8988T (cell line): Measurements from ENCODE around the gene SLC6A2.
"Not testable (repeated sequence)": the region's sequence is repeated elsewhere in the genome, so short reads cannot be mapped to it uniquely, and the experiment has no call there.

ENCODE experiments used
- DNase-seq: peaks from one replicate; pipeline ENCODE4 v3.0.0; 2011

SLC6A2 gene

DNA sequence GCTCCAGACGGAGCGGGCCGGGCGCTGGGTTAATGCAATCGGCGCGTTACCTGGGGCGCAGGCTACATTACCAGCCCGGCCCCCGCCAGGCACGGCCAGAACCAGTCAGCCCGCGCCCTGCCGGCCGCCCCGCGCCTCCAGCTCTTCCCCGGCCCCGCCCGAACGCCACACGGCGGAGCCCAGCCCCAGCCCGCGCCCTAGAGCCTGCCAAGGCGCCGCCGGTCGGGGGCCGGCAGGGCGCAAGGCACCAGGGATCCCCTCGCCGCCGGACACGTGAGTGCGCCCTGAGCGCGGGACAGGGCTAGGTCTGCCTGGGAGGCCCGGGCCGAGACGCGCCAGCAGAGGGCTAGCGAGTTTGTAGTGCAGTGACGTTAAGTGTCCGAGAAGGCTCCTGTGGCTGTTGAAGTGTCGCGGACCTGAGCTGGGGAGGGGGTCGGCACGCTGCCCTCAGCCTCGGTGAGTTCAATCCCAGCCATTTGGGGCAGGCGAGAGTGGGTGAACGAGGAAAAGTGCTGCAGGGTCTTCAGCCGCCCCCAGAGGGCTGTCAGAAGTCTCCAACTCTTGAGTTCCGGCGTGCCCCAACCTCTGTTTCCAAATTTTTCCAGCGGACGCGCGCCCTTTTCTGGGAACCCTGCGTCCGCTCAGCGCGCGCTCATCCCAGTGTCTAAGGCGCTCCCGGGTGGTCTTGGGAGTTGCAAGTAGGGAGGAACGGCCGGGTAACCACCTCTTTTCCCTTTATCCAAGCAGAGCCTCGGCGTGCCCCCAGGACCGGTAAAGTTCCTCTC is at the start of gene SLC6A2:
SLC6A2 (plus strand) TSS at position 92 of the 785 bp plus-strand sequence. CDS start 707 bp downstream, outside the sequence.
- DNase-seq, result no peak

DNA sequence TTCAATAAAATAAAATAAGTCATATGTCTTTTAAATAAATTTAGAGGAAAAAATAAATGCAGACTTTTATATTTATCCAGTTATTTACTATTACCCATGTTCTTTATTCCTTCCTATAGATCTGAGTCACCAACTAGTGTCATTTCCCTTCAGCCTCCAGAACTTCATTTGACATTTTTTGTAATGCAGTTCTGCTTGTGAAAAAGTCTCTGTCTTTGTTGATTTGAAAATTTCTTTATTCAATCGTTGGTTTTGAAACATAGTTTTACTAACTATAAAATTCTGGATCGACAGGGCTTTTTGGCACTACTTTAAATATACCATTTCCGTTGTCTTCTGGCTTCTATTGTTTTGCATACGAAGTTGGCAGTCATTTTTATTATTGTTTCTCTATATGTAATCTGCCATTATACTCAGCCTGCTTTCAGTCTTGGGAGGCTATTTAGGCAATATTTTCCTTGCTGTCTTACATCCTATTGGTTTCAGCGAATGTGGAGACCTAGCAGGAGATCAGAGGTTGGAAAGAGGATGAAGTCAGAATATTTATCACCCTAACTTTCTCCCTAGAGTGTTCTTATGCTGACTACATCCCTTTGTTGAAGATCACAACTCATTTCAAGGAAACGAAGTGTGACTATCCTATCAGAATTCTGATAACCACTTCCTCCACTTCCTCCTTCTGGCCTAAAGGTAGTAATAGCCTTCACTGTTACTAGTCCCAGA is 42.0 kb upstream of the SLC6A2 start:
- DNase-seq, result no peak

DNA sequence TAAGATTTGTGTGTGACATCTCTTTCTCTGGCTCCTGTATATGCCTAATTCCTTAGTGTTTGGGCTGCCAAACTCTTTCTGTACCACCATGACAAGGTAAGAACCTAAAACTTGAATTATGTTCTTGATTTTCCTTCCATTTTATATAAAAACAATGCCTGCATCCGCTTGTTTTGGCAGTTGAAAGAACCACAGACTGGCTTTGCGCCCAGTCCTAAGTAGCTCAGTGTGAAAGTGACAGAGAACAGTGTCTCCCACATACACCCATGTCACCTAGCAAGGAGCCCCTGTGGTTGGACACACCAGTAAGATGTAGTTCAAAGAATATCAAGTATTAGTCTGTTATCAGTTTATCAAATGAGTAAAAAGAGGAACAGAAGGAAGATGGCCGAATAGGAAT is 40.7 kb upstream of the SLC6A2 start:
- DNase-seq, result no peak

DNA sequence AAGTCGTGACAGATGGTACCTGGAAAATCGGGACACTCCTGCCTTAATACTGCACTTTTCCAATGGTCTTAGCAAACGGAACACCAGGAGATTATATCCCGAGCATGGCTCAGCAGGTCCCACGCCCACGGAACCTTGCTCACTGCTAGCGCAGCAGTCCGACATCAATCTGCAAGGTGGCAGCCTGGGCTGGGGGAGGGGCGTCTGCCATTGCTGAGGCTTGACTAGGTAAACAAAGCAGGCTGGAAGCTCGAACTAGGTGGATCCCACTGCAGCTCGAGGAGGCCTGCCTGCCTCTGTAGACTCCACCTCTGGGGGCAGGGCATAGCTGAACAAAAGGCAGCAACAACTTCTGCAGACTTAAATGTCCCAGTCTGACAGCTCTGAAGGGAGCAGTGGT is 40.1 kb upstream of the SLC6A2 start:
- not testable (repeated sequence) for DNase-seq

DNA sequence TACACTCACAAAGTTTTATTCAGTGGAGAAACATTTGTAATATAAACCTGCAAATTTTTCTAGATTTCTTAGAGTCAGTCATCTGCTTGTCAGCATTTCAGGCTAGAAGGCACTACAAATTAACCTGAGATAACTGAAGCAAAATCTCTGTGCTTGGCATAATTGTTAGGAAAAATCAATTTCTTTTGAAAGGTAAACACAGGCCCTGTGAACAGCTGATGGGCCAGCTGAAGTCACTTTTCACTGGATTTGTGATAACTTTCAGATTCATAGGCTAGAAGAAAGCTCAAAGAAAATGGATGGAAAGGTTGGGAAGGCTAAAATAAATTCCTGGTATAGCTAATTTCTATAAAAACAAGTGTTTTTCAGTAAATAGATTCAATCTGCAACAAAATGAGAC is 34.0 kb upstream of the SLC6A2 start:
- DNase-seq, result no peak

DNA sequence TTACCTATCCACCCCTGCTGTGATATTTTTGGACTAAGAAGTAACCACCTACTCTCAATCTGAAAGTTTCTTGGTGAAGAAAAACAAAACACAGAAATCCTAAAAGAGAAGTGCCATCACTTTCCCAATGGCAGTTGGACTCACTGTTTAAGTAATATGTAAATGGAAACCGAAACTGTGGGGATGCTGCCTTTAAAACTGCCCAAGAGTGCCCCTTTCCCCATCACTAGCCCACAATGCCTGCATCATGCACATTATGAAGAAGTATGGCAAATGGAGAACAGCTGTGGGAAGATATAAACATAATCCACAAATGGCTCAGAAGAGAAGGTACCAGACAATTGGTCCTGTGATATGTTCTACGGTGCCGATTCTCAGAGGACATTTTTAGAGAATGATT is 33.5 kb upstream of the SLC6A2 start:
- DNase-seq, result no peak

DNA sequence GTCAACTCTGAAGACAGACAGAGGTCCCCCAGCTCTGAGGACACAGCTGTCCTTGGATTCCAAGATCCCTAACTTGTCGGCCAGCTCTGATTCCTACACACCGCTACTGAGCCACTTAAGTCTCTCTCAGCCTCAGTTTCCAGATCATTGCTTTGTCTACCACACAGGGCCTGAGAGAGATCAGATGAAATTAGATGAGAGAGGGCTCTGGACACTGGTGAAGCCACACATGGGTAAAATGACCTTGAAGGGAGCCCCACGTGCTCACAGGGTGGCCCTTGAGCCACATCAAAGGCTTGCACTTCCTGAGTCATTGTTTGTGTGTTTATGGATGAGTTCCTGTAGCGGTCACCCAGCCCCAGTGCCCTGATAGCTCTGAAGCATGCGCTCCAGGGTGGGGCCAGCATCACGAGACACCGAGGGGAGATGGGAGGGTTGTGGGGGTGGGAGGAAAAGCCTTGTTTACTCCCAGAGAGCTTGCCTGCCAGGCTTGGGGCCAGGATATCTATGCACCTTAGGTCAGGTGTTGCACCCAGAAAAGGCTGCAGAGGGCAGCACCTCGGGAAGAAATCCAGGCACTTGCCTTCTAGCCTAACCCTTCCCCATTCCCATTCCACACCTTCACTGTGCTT is 32.7 kb upstream of the SLC6A2 start:
- DNase-seq, result no peak

DNA sequence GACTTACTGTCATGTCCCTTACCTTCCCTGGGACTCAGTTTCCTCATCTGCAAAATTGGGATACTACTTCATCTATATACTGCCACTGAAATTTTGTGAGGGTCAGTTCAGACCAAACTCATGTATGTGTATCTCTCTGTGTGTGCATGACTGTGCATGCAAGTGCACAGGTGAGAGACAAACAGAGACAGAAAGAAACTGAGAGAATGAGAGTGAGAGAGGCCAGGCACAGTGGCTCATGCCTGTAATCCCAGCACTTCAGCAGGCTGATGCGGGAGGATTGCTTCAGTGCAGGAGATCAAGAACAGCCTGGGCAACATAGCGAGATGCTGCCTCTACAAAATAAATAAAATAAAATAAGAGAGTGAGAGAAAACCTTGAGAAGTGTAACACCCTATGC is 32.1 kb upstream of the SLC6A2 start:
- DNase-seq, result no peak

DNA sequence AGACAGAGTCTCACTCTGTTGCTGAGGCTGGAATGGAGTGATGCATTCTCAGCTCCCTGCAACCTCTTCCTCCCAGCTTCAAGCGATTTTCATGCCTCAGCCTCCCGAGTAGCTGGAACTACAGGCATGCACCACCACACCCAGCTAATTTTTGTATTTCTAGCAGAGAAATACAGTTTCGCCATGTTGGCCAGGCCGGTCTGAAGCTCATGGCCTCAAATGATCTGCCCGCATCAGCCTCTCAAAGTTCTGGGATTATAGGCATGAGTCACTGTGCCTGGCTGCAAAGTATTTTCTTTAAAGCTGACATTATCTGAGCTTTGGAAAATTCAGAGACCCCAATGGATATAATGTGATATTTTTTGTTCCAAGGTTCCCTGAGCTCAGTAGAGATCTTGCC is 31.1 kb upstream of the SLC6A2 start:
- DNase-seq, result no peak

DNA sequence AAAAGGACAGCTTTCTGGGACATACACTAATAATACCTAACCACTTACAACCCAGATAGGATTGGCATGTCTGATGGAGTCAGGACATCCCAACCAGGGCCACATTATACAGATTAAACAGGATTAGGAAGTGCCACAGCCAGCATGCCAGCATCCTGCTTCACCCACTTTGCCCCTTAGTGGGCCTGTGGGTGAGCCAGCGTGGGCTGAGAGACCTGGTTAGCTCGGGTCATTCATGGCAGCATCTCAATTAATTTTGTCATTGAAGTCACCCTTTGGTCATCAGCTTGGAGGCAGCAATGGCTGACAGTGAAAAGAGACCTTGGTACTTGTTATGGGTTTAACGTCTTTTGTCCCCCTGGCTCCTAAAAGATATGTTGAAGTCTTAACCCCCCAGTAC is 29.9 kb upstream of the SLC6A2 start:
- no peak for DNase-seq

DNA sequence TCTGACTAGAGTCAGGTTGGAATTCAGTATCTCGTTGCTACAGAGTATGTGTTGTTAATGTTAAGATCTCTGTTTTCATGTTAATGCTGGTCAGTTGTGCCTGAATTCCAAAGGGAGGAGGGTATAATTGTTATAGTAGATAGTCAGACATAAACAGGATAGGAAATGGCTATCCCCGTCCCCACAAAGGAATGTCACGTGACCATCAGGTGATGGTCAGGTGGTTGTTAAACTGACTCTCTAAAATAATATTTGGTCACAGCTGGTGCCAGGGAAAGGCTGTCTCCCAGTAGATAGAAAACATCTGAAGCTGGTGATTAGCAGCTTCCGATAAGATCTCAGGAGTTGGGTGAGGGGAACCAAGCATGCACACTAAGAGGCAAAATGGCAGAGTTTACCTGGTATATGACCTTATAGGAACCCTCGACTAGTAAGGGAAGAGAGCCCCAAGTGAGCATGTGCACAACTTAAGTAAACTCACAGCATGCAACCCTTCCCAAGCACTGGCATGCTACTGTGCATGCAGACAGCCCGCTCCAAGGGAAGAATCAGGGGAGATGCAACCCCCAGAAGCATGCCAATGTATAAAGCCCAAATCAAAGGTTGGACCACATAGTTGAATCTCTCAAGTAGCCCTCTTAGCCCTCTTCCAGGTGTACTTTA is 27.4 kb upstream of the SLC6A2 start:
- no peak for DNase-seq

DNA sequence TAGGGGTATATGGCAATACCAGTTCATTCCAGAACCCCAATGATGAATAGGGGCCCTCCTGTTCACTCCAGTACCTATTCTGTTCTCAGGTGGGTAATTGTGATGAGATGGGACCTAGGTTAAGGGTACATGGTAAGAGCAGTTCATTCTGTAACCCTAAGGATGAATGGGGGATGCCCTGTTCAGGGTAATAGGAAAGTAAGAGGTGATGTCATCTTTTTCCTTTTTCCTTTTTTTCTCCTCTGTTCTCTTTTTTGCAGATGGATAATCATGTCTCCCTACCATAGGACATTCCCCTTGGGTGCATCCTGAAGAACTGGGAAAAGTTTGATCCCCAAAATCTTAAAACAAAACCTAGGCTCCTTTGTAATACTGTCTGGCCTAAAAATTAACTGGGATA is 25.0 kb upstream of the SLC6A2 start:
- DNase-seq, result no peak

DNA sequence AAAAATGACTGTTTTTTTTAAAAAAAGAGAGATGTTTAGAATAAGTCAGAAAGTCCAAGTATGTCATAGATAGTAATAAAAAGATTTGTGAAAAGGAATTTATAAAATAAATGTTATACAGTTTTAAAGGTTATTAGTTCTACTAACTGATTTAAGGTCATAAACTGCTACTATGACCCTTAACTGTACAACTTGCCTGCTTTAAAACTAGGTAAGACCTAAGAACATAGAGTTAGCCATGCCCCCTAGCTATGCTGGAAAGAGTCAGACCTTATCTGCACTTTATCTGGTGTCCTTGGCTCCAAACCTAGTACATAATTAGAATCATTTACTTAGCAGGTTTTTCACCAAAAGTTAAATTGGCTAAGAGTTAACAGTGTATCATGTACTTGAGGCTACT is 23.5 kb upstream of the SLC6A2 start:
- no peak for DNase-seq

DNA sequence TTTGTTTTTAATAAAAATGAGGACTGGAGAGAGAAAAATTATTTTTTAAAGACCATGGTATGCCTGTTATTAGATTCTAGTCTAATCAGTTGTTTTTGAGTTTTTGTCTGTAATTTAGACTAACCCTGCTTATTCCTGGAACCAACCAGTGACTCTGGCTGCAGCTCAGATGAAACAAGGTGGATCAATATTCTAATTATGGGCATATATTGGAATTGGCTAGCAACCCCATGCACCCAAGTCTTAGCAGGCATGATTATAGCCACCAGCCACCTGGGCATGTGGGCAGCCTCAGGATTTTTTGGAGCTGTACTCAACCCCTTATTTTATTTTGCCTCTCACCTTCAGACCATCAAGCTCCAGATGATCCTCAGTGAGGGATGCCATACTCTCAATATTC is 21.6 kb upstream of the SLC6A2 start:
- DNase-seq, result no peak

DNA sequence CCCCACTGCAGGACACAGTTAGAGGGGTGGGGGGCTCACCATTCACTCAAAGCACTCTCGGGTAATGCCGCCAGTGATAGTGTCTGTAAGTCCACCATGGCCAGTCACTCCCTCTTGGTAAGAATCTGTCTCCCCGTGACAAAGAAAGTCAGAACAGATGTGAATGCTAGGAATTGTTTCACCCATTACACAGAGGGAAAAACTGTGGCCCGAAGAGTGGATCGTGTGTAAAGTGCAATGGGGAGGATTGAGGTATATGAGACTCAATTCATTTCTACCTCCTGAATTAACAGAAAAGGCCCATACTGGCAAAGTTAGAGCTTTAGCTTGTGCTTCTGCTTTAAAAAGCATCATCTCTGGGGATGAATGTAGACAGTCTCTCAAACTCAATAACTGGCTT is 17.5 kb upstream of the SLC6A2 start:
- DNase-seq, result no peak

DNA sequence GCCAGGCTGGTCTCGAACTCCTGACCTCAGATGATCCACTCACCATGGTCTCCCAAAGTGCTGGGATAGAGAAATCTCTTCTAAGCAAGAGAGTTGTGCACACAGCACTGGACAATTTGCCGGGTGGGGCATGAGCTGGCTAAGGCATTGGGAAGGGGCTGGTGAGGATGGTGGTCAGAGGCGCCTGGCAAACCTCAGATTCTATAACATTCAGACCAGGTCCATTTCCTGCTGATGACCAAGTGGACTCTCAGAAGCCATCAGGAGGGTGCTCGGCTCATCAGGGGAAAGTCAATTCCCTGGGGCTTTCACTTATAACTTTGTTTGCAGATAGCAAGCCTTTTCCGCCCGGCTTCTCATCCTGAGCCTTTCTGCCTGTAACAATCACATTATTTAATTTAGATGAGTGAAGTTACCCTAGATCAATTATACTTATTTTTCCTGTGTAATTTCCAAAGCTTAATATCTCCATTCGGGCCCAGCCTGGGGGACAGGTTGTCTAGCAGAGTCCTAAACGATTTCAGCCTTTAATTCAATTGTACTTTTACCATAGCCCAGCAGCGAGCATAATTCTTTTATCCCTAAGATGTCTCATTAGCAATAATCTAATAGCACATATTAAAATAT is 15.0 kb upstream of the SLC6A2 start:
- no peak for DNase-seq

DNA sequence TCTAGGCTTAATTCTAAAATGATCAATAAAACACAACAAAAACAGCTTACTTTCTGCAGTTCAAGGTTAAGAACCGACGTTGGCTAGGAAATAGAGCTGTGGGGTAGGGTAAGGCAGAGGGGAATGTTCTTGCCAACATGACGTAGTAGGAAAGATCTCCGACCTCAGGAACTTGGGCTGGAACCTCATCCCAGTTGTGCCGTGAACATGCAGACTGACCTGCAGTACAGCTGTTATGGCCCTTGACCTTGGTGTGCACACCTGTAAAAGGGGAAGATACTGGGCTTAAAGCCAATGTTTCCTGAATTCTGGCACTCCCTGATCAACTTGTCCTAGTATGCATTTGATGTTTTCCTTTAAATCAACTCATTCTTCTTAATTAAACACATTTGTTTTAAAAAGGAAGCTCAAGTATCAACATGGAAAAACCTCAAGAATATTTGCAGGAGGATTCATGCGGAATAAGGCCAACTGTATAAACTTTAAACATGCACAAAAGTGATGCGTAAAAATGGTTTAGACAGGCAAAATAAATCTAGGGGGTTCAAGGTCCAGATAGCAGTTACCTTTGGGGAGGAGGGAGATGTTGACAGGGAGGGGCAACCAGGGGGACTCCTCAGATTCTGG is 14.2 kb upstream of the SLC6A2 start:
- DNase-seq, result no peak

DNA sequence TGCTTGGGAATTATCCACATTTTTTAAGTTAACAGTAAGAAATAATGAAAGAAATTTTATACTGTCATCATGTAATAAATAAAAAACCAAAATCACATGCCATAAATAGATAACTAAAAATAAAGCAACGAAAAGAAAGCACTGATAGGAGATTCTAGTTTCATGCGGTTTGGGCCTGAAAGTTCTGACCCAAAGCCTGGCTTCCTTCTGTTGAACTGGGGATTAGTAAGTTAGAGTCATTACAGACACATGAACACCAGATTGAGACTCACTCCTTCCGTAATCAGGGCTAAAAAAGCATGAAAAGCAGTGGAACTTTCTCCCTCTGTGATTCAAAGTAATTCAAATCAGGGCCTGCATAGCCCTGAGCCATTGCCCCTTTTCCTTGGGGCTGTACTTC is 13.2 kb upstream of the SLC6A2 start:
- DNase-seq, result no peak

DNA sequence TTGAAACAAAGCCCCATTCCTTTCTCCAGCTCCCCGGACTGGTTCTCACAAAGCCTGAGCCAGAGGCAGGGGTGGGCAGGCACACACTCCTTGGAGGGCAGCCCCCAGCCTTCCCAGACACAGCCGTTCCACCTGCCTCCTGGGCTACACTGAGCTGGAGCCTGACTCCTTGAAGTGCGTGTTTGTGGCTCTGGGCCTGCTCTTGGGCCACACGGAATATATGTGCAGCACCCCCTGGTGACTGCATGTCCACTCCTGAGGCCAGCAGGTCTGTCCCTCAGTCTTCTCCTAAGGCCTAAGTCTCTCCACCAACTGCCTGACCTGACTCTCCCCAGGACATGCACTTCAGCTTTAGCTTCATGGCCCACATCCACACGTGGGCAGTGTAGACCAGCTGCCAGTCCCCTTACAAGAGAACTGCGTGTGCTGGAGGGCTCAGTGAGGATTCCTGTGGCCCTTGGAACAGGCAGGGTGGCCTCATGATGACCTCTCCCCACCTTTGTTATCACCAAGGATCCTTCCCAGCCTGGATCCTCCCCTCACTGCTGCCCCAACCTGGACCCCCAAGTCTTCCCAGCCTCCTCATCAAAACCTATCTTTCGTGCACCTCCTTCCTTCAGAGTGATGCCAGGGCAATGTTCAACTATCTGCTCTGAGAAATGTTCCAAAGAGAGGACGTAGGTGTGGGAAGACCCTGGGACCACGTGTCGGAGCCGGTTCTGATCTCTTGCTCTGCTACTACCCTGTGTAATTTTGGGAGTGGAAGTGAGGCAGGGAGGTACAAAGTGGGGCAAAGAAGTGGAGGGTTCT is 12.4 kb upstream of the SLC6A2 start:
- DNase-seq, result no peak

DNA sequence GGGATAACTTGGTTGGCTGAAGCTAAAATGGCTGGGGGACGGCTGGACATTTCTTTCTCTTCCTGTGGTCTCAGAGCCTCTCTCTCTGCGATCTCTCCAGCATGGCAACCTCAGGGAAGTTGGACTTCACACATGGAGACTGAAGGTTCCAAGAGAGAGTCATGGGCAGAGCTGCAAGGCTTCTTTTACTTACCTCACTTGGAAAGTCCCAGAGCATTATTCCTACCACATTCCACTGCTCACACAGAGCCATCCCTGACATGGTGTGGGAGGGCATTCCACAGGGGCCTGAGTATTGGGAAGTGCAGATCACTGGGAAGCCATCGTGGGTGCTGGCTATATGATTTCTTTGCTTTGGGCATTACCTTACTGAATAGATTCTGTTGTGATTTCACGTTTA is 9.8 kb upstream of the SLC6A2 start:
- no peak for DNase-seq

DNA sequence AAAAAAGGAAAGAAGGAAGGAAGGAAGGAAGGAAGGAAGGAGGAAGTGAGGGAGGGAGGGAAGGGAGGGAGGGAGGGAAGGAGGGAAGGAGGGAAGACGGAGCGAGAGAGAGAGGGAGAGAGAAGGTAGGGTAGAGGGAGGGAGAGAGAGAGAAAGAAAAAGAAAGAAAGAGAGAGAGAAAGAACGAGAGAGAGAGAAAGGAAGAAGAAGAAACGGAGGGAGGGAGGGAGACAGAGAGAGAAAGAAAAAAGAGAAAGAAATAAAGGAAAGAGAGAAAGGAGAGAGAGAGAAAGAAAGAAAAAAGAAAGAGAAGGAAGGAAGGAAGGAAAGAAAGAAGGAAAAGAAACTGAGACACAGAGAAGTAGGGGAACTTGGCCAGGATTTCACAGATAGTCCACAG is 8.4 kb upstream of the SLC6A2 start:
- DNase-seq, result no peak

DNA sequence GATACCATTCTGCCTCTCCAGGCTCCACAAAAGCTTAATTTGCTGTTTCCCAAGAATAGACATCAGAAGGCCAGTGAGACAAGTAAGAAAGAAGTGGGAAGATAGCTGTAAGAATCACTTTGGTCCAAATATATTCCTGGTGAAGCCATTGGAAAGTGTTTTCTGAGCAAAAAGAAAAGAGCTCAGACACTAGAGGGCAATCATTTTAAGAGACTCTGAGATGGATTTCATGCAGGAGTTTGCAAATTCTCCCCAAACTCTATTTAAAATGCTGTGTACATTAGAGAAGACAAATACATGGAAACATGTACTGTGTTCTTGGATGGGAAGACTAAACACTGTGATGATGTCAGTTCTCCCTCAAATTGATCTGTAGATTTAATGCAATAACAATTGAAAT is 8.0 kb upstream of the SLC6A2 start:
- no peak for DNase-seq
